HG02884 (cell line): Measurements from ENCODE around the gene CDX1.

Source experiments
- ATAC-seq: cut with Tn5 transposase; IDR thresholded peaks from one replicate; pipeline ENCODE4 v1.9.1; 2021; ENCODE audit warnings: mild to moderate bottlenecking, moderate library complexity; ENCODE audit not compliant: unreplicated experiment

The CDX1 gene

DNA sequence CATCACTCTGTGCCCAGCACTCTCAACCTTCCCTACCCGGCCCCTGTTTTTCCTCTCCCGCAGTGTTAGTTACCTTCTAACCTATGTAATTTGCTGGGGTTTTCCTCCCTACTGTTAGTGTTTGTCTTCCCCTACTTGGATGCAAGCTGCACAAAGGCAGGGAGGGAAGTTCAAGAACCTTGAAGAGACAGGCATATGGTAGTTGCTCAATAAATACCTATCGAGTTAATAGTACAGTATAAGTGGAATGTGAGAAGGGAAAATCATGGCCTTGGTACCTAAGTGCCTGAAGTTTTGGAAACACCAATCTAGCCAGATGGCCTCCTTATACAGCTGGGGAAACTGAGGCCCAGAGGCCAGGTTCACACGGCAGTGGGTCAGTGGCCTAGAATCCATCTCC is 35.1 kb upstream of the CDX1 start:
- ATAC-seq, result no peak

DNA sequence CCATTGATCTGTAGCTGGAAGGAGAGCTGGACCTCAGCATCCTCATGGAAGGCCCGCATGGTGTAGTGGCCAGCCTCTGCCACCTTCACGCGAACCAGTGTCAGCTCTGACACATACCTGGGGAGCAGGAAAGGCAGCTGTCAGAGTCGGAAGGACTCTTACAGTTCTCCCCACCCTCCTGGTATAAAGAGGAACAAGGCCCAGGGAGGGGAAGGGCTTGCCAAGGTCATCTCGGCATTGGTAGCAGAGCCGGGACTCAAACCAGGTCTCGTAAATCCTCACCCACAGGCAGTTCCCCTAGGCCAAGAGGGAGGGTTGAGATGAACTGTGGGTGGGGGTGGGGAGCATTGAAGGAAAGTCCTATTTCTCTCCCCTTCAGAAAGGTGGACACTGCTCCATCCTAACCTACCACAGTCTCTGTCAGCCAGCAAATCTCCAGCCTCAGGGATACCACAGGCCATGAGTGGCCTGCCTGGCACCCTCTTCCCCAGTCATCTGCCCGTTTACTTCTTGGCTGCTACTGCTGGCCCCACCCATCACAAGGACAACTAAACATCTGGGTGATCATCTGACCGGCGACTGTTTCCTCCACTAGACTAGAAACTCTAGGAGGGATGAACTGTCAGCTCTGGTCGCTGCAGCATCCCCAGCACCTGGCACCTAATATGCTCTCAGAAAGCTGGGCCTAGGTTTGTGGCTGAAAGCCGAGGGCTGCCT is 34.4 kb upstream of the CDX1 start:
- ATAC-seq, result no peak

DNA sequence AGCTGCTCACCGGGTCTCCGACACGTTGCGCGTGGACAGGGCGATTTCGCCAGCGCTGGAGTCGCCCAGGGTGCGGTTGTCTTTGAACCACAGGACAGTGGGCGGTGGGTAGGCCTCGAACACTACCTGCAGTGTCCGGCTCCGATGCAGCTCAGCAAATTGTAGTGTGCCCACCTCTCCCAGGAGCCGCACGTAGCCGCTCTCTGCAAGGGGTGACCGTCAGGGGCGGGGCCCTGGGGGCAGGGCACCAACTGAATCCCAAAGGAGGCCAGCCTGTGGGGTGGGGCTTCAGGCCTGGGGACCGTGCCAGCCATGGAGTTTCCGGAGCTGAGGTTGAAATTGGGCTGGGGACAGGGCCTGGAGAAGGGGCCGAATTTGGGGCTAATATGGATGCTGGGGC is 33.8 kb upstream of the CDX1 start:
- ATAC-seq, result no peak

DNA sequence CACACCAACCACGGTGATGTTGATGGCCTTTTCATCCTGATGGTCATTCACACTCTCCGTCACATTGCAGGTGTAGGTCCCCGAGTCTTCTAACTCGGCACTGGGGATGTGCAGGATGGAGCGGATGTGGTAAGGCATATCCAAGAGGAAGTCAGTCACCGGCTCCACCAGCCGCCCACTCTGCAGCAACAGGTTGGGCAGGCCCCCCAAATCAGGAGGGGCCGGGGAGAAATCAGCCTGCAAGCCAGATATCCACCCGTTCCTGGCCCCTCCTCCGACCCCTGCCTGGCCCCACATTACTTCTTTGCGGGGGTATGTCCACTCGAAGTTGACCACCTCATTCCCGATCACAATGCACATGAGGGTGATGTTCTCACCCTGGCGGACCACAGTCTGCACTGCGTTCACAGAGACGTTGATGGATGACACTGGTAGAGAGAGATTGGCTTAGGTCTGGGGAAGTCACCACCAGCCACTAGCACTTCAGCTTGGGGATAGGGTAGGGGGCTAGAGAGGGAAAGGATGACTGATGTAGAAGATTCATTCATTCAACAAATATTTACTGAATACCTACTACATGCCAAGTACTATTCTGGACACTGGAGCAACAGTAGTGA is 32.9 kb upstream of the CDX1 start:
- no peak for ATAC-seq

DNA sequence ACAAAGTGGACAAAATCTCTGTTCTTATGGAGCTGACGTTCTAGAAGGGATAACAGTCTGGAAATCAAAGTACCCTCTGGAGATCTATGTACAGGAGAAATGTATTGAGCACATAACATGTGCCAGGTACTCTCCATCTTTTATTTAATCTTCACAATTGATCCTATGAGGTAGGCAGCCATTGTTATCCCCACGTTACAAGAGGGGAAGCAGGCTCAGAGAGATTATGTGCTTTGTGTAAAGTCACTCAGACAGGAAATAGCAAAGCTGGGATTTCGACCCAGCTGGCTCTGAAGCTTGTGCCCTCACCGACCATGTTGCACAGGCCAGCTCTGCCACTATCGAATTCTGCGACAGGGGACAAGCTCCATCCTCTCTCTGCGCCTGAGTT is 32.4 kb upstream of the CDX1 start:
- no peak for ATAC-seq

DNA sequence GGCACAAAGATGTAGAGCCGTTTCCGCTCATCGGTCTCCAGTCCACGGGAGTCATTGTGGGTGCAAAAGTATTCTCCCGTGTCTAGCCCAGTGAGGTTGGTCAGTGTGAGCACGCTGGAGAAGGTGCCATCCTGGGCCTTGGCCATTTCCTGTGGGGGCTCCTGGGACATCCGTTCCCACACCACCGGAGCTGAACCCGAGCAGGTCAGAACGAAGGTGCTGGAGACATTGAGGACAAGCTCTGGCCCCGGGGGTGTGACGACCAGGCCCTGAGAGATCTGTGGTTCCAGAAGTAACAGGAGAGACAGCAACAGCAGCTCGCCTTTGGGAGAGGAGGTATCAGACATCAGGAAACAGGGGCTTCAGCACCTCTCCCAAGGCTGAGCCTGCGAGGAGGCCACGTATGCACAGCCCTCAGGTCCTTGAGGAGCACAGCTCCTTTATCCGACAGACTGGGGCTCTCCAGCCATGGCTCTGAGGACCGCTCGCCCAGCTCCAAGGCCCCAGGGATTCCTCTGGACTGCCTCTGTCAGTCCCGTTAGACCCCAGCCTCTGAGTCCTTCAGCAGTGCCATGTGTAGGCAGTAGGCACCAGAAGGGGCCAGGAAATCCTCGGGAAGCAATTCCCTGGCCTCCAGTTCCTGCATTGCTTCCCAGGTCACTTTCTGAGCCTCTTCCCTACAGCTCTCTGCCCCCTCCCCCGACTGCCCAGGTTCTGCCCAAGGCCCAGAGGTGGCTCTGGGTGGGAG is 30.8 kb upstream of the CDX1 start:
- no peak for ATAC-seq

DNA sequence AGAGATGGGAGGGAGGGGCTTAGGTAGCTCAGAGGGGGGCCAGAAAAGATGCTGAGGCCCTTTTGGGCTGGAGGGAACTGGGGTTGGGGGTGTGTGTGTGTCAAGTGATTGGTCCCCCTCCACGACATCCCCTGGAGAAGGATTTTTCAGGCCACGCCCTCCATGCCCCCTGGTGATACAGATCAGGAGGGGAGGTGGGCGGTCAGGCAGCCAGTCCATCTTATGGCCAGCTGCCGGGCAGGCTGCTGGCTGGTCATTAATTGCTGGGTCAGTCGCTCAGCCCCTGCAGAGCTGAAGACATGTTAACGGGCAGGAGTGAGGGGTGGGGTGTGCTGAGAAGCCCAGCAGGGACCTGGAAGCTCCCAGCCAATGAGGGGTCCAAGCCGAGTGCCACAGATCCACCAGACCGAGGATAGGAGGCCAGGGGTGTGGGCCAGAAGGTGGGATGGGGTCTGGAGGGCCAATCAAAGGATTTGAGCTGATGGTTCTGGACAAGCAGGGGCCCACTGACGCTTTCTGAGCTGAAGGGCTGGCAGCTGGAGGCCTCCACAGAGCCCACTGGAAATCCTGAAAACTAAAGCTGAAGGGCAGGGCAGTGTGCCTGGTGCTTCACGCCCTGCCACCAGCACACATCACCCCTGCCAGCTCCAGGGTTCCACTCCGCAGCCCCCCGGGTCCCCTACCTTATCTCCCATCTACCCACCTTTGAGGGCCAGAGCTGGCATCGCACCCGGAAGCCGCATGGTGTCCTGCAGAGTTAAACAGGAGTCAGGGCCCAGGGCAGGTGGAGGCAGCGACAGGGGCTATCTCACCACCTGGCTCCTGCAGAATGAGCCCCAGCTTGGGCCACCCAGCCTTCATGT is 30.0 kb upstream of the CDX1 start:
- ATAC-seq, result no peak

DNA sequence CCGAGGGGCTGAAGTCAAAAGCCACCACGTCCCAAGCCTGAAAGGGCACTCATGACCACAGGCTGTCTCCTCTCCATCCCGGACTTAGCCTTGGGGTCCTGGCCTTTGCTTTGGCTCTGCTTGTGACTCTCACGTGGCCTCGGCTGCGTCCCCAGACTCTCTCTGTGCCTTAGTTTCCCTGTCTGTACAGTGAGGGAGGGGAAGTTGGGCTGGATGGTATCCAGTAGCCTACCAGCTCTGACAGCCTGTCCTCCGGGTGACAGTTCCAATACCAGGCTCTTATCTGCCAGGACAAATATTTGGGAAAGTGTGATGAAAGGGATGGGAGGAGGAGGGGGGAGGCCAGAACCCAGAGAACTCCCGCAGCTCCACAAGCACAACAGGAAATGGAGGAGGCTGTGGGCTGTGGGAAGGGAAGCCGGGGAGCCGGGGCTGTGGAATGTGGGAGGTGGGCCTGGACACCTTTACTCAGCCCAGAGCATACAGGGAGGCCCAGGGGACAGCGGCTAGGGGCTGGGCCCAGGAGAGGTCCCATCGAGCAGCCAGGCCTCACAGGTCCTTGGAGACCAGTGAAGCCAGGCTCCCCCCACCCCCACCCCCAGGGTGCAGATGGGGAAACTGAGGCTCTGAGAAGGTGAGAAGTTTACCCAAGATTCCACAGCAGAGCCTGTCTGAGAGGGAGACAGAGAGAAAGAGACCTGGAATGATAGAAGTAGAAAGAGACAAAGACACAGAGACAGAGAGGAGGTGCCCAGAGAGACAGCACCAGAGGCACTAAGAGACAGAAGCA is 29.2 kb upstream of the CDX1 start:
- ATAC-seq, result no peak

DNA sequence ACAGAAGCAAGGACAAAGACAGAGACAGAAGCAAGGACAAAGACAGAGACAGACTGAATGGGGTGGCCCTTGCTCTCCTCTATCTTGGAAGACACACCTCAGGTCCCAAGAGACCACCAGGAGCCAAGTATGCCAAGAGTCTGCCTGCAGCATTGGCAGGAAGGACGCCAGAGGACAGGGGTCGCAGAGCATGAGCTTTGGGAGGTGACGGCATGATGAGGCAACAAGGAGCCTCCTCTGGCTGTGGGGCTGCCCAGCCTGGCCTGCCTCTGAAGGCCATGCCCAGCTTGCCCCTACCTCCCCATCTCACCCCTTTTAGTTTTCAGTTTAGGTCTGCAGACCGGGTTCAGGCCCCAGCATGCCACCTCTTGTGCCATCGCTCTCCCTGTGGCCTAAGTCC is 28.6 kb upstream of the CDX1 start:
- no peak for ATAC-seq

DNA sequence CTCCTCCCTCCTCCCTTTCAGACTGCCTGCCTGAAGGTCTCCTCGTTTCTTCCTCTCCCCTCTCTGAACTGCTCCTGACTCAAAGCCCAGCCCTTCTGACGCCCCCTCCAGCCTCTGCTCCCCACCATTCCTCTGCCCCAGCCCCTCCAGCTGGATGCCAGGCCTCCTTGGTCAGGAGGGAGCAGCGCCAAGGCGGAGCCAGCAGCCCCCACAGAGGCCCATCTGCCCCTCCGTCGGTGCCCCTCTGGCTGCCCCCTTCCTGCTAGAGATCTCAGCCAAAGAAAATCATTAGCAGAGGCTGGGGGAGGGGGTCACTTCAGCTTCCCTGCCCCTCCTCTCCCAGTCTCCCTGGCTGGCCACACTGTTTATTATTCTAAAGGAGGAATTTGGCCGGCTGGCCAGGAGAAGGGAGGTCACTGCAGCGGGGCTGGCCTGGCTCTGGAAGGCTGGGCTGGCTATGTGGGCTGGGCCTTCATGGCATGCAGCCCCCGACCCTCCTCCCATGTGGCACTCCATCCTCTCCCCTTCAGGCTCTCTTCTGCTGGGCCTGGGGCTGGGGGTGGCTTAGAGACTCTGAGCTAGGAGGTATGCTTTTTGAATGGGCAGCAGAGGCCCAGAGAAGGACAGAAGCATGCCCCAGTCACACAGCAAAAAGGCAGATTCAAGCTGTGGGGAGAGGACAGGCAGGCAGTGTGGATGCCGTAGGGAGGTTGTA is 27.9 kb upstream of the CDX1 start:
- no peak for ATAC-seq

DNA sequence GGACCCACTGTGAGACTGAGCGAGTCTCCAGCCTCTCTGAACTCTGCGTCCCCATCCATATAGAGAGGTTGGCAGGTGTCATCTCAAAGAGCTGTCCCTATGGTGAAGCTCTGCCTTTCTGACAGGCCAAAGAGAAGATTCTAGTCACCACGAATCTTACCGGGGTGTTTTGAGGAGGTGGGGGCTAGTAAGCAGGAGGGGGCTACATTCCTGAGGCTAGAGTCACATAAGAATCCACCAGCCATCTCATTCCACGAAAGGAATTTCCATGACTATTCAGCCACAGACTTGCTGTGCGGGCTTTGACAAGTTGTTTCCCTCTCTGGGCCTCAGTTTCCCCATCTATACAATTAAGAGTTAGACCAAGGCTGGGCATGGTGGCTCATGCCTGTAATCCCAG is 27.2 kb upstream of the CDX1 start:
- ATAC-seq, result no peak

DNA sequence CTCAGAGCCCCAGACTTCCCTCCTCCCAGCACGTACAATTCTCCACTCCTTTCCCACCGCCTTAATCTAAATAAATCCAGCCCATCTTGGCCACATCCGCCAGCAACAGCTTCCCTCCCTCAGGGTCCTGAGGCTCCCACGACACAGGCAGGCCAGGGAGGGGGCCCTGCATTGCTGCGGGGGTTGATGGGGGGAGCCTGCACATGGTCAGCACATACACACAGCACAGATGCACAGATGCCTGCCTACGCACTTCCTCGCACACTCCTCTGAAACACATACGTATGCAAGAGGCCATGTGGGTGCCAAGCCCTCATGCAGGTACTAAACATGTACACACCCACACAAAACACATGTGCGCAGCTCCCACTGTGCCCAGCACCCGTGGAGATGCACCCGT is 25.7 kb upstream of the CDX1 start:
- no peak for ATAC-seq

DNA sequence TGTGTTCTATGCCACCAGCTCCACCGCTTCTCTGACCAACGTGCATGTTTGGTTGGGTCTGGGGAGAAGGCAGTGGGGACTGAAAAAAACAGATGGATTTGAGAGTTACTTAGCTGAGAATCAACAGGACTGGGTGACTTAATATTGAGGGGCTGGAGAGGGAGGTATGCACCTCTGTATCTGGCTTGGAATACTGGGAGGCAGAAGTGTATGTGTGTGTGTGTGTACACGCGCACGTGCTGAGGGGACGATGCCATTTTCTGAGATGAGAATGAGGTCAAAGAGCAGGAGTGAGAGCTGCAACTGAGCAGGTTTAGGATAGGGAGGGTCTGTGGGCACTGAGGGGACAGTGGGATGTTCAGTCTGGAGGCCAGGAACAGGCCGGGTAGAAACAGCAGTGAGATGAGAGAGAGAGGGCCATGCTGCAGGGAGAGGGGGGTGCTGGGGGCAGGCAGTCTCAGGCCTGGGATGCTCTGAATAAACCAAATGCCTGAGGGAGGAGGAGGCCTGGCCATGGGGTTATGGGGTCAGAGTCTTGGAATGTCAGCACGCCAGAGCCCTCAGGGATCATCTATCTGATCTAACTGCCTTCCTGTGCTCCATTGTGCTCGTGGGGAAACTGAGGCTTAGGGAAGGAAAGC is 24.9 kb upstream of the CDX1 start:
- ATAC-seq, result no peak

DNA sequence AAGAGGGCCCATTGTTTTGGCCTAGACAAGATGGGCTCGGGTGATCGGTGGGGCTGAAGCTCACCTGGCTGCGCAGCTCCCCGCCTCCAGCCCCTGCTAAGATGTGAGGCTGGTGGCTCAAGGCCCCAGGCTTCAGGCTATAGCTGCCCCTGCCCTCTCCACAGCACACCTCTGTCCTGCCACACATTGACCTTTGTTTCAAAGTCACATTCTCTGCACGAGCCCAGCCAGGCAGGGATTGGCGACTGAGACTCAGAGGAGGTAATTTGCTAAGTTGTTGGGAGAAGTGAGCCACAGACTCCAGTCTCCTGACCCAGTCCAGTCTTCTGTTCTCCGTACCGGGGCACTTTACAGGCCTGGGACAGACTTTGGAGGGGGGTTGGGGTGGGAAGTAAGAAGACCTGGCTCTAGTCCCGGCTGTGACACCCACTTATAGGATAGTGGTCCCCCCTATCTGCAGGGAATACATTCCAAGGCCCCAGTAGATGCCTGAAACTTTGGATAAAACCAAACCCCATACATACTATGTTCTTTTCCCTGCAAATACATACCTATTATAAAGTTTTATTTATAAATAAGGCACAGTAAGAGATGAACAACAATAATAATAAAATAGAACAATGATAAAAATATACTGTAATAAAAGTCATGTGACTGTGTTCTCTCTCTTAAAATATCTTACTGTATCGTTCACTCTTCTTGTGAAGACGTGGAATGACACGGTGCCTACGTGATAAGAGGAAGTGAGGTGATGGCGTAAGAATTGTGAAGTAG is 24.2 kb upstream of the CDX1 start:
- ATAC-seq, result no peak

DNA sequence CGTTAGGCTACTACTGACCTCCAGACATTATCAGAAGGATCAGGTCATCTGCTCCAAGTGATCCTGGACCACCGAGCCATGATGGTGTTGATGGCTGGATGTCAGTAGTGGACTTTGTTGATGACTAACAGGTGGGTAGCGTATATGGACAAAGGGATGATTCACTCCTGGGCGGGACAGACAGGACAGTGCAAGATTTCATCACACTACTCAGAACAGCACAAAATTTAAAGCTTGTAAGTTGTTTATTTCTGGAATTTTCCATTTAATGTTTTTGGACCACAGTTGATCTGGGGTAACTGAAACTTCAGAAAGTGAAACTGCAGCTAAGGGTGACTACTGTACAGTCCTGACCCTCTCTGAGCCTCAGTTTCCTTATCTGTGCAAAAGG is 23.6 kb upstream of the CDX1 start:
- ATAC-seq, result no peak

DNA sequence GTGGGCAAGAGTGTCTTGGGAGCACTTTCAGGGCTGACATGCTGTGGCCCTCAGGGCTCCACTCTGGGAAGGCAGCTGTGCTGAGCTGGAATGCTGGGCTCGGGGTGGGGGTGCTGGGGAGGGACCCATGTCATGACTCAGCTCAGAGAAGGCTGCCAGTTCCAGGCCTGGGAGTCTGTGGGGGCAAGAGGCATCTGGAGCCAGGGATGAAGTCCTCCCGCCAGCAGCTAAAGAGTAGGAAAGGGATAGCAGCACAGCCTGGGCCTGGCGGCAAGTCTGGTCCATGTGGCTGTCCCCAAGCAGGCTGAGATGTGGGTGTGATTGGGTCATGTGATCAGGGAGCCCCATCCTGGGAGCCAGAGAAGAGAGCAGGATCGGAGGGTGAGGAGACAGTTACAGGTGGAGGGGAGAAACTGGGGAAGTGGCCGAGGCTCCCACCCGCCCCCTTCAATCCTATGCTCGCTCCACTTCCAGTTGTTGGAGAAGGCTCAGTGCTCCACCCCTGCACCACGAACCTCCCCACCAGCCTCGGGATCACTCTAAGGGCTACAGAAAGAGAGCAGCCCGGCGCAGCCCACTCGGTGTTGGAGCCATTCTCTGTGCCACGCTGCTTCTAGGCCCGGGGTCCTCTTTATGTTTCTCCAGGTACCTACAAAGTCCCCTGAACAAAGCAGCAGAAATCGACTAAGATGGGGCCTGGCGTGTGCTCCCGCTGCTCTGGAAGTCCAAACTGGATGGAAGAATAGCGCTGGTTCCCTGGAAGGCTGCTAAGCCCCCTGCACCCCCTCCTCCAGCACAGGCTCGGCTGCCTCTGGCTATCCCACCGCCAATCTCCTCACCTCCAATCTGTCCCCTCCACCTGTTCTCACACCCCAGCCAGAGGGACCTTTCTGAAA is 23.0 kb upstream of the CDX1 start:
- ATAC-seq, result no peak

DNA sequence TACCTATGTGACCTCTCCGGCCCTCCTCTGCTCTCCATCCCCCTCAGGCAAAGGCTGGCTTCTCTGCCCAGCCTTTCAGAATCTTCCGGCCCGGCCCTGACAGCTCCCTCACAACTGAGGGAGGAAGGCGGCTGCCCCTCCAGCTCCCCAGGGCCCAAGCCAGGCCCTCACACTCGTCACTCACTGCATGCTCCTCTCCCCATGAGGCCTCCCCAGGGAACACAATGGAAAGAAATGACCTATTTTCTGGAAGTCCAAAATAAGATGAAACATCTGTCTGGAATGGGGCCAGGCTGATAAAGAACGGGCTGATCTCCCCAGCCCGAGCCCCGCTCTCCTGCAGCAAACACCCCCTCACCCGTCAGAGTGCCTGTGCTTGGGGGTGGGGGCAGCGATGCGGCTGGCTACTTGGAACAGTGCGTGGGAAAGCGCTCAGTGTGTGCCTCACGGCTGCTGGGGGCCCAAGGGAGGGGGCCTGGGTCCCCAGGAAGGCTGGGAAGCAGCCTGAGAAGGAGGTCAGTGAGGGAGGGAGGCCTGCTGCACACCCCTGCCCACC is 22.3 kb upstream of the CDX1 start:
- no peak for ATAC-seq
